Adrenal gland (tissue), 5 donors: ENCODE measurements around the gene CAMK2A.

Experiments
- POLR2A ChIP-seq, 2 donors: fragments of 450-650 bp; IDR thresholded peaks; one replicate each; pipeline ENCODE4 v1.6.1; 2017; ENCODE audit warnings: antibody characterized with exemption in 2 of 2, mild to moderate bottlenecking in 2 of 2, moderate library complexity in 1 of 2
- TF ChIP-seq, protein P1 (sequence below), 6 experiments: fragments of 450-650 bp in 4 of 6; fragments of 200-600 bp in 2 of 6; sonication (generic) in 1 of 6; IDR thresholded peaks; 1 replicate in 5 of 6; 2 replicates in 1 of 6; pipeline versions ENCODE4 v1.5.1 to v1.8.0; 2016 to 2021; ENCODE audit warnings: antibody characterized with exemption in 6 of 6, mild to moderate bottlenecking in 2 of 6, moderate library complexity in 1 of 6
- donor health status: DM: no; HTN: no; CAD: no.

DNA sequence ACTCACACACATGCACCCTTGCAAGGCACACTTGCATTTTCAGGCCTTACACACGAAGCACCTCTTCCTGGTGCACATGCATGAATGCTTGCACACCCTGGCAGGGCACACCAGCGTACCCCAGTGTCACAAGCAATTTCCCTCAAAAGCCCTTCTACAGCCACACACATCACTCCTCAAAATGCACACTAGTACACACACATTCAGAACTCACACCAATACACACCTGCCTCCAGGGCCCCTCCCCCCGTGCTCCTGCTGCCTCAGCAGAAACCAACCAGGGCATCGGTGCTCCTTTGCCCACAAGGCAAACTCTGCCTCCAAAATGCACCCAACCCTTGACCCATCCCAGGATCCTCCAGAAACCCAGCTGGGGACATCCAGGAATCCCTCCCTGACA is 1.2 kb downstream of the CAMK2A start:
- TF ChIP-seq, protein P1, sequence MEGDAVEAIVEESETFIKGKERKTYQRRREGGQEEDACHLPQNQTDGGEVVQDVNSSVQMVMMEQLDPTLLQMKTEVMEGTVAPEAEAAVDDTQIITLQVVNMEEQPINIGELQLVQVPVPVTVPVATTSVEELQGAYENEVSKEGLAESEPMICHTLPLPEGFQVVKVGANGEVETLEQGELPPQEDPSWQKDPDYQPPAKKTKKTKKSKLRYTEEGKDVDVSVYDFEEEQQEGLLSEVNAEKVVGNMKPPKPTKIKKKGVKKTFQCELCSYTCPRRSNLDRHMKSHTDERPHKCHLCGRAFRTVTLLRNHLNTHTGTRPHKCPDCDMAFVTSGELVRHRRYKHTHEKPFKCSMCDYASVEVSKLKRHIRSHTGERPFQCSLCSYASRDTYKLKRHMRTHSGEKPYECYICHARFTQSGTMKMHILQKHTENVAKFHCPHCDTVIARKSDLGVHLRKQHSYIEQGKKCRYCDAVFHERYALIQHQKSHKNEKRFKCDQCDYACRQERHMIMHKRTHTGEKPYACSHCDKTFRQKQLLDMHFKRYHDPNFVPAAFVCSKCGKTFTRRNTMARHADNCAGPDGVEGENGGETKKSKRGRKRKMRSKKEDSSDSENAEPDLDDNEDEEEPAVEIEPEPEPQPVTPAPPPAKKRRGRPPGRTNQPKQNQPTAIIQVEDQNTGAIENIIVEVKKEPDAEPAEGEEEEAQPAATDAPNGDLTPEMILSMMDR (IDR thresholded peaks at IDR 0.05): no peak
- TF ChIP-seq POLR2A (IDR thresholded peaks at IDR 0.05): no peak
